Common myeloid progenitor, CD34-positive (primary cell): ENCODE measurements around the gene OST4.

ENCODE experiments used
- CTCF ChIA-PET: fragments of 350-600 bp; sonication (Branson Sonifier 250); formaldehyde crosslinking; loops from one replicate; lab custom pipeline; 2021; ENCODE audit warnings: antibody characterized with exemption; lab: Charles Lee
- POLR2A ChIA-PET: fragments of 350-600 bp; sonication (Branson Sonifier 250); formaldehyde crosslinking; loops from one replicate; lab custom pipeline; 2021; ENCODE audit warnings: antibody characterized with exemption; lab: Charles Lee
- DNase-seq, 3 donors: peaks; one replicate each; pipeline versions ENCODE4 v3.0.0 to v3.0.0-alpha.2; 2013
- H3K27ac ChIP-seq, 2 experiments: 1 replicate in 1 of 2; 2 replicates in 1 of 2; pipeline ENCODE4 v1.7.0; 2013; ENCODE audit warnings: inconsistent platforms in 2 of 2, low read length in 2 of 2, mild to moderate bottlenecking in 2 of 2, low read depth in 1 of 2, moderate library complexity in 1 of 2; ENCODE audit not compliant: severe bottlenecking in 2 of 2, insufficient read depth in 1 of 2, poor library complexity in 1 of 2
- H3K27me3 ChIP-seq, 5 experiments: replicated peaks in 2 of 5; 1 replicate in 3 of 5; 2 replicates in 2 of 5; pipeline versions ENCODE4 v1.6.1 to v1.7.0; 2013; ENCODE audit warnings: low read length in 4 of 5, mild to moderate bottlenecking in 2 of 5, moderate library complexity in 2 of 5, inconsistent platforms in 1 of 5; ENCODE audit not compliant: insufficient read depth in 5 of 5, control insufficient read depth in 4 of 5
- H3K36me3 ChIP-seq, 4 experiments: 1 replicate in 2 of 4; 2 replicates in 2 of 4; pipeline versions ENCODE4 v1.6.1 to v1.7.0; 2013; ENCODE audit warnings: low read length in 3 of 4, control low read depth in 1 of 4, mild to moderate bottlenecking in 1 of 4; ENCODE audit not compliant: control insufficient read depth in 4 of 4, insufficient read depth in 4 of 4
- H3K4me1 ChIP-seq, 4 experiments: 1 replicate in 3 of 4; 2 replicates in 1 of 4; pipeline versions ENCODE4 v1.6.1 to v1.7.1; 2013; ENCODE audit warnings: low read length in 3 of 4, mild to moderate bottlenecking in 3 of 4, control low read depth in 1 of 4, inconsistent platforms in 1 of 4, moderate library complexity in 1 of 4; ENCODE audit not compliant: control insufficient read depth in 4 of 4, insufficient read depth in 4 of 4; ENCODE audit errors: control extremely low read depth in 1 of 4
- H3K4me3 ChIP-seq, 7 experiments: 1 replicate in 4 of 7; 2 replicates in 3 of 7; pipeline versions ENCODE4 v1.5.1 to v1.7.0; 2013; ENCODE audit warnings: mild to moderate bottlenecking in 7 of 7, low read length in 6 of 7, moderate library complexity in 6 of 7, inconsistent platforms in 2 of 7, low read depth in 2 of 7, control low read depth in 1 of 7; ENCODE audit not compliant: insufficient read depth in 4 of 7, control insufficient read depth in 1 of 7; ENCODE audit errors: extremely low read depth in 1 of 7
- H3K9me3 ChIP-seq, 5 experiments: 1 replicate in 4 of 5; 2 replicates in 1 of 5; pipeline versions ENCODE4 v1.6.1 to v1.7.1; 2013; ENCODE audit warnings: low read length in 4 of 5, mild to moderate bottlenecking in 2 of 5, inconsistent platforms in 1 of 5, low read depth in 1 of 5, moderate library complexity in 1 of 5; ENCODE audit not compliant: control insufficient read depth in 4 of 5, insufficient read depth in 2 of 5; ENCODE audit errors: control extremely low read depth in 1 of 5
- WGBS: methylation state at CpG from one replicate; pipeline ENCODE4 v1.1.5; 2013; ENCODE audit not compliant: insufficient coverage; 5-methylcytosine and 5-hydroxymethylcytosine counted together

The OST4 gene

GRCh38 chr2:27087823-27088410 lies 16.5 kb upstream of the OST4 start:
- no peak overlapping the region for H3K4me3 ChIP-seq
- POLR2A ChIA-PET = interaction anchor here (1.4 kb wide), 1 partner anchor 17 kb away, joined by 4 read pairs; the partner anchor contains the start of gene OST4
- no peak for DNase-seq
- WGBS = 100% methylated on average over 3 of the region's 5 CpGs
- H3K27ac ChIP-seq = no peak overlapping the region
- no peaks in the 10 kb centered on the region for H3K27me3 ChIP-seq
- H3K36me3 ChIP-seq = peaks cover 0 to 7% (median 1%) of the 10 kb centered on the region in 4 experiments
- peaks cover 2 to 39% (median 29%) of the 10 kb centered on the region in 4 experiments for H3K4me1 ChIP-seq
- CTCF ChIA-PET = interaction anchor here (0.7 to 28.0 kb wide), 9 partner anchors 9 to 177 kb away, joined by 3 to 381 read pairs (median 5); partner anchors contain the start of genes AGBL5 and OST4
- no peaks in the 10 kb centered on the region for H3K9me3 ChIP-seq

GRCh38 chr2:27086724-27087593 lies 15.5 kb upstream of the OST4 start, which contains the start of gene KHK:
TSS of gene KHK (plus strand) at chr2:27086772. CDS start at chr2:27087260, 488 bp downstream.
- peaks cover 0 to 12% (median 3%) of the 10 kb centered on the region in 4 experiments for H3K36me3 ChIP-seq
- H3K4me3 ChIP-seq = peak within 1 kb of the TSS; percentile 43 to 82 (median 70)
- WGBS = 23% methylated on average over 37 of the region's 54 CpGs
- H3K27me3 ChIP-seq = no peaks in the 10 kb centered on the region
- H3K27ac ChIP-seq = peak within 1 kb of the TSS in 1 of 2 experiments; percentile 66
- CTCF ChIA-PET = interaction anchor here (0.8 to 28.0 kb wide), 10 partner anchors 10 to 195 kb away, joined by 3 to 381 read pairs (median 5); partner anchors contain the start of genes AGBL5, OST4 and TRIM54
- peaks cover 2 to 48% (median 38%) of the 10 kb centered on the region in 4 experiments for H3K4me1 ChIP-seq
- no peaks in the 10 kb centered on the region for H3K9me3 ChIP-seq
- POLR2A ChIA-PET = interaction anchor here (0.5 to 1.4 kb wide), 3 partner anchors 16 to 276 kb away, joined by 3 to 4 read pairs (median 3); partner anchors contain the start of gene OST4
- no peak for DNase-seq

- peaks cover 5 to 55% (median 44%) of the 10 kb centered on the region in 4 experiments for H3K4me1 ChIP-seq
- POLR2A ChIA-PET = interaction anchor here (0.6 to 1.4 kb wide), 3 partner anchors 15 to 277 kb away, joined by 3 to 6 read pairs (median 4); partner anchors contain the start of genes AGBL5 and OST4
- H3K36me3 ChIP-seq = peaks cover 0 to 12% (median 3%) of the 10 kb centered on the region in 4 experiments
- peak overlapping the region in 1 of 2 experiments; percentile 66 for H3K27ac ChIP-seq
- no peaks in the 10 kb centered on the region for H3K9me3 ChIP-seq
- peak; percentile 93 to 96 (median 95) for DNase-seq
- CTCF ChIA-PET = interaction anchor here (0.9 to 28.0 kb wide), 9 partner anchors 8 to 195 kb away, joined by 3 to 381 read pairs (median 5); partner anchors contain the start of genes AGBL5, OST4 and TRIM54
- no peaks in the 10 kb centered on the region for H3K27me3 ChIP-seq
- H3K4me3 ChIP-seq = peak overlapping the region; percentile 43 to 77 (median 65)
- WGBS = 0% methylated on average over 56 of the region's 81 CpGs
These were observed 14.8 kb upstream of the OST4 start for GRCh38 chr2:27086090-27086723.

DNA sequence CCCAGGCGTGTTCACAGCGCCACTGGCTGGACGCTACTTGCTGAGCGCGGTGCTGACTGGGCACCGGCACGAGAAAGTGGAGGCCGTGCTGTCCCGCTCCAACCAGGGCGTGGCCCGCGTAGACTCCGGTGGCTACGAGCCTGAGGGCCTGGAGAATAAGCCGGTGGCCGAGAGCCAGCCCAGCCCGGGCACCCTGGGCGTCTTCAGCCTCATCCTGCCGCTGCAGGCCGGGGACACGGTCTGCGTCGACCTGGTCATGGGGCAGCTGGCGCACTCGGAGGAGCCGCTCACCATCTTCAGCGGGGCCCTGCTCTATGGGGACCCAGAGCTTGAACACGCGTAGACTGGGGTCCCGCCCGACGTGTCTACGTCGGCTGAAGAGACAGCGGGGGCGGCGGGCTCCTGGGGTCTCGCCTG lies 14.2 kb upstream of the OST4 start:
- Histone ChIP-seq H3K27me3 (no peaks in the 10 kb centered on the region), H3K36me3 (peaks cover 0 to 12% (median 3%) of the 10 kb centered on the region in 4 experiments), H3K27ac (peak overlapping the region in 1 of 2 experiments; percentile 66), H3K9me3 (no peaks in the 10 kb centered on the region), H3K4me1 (peaks cover 5 to 59% (median 48%) of the 10 kb centered on the region in 4 experiments), H3K4me3 (peak overlapping the region; percentile 43 to 77 (median 65))
- under 1% methylated on average over 38 of the region's 38 CpGs for WGBS
- ChIA-PET POLR2A (interaction anchor here (1.4 kb wide), 1 partner anchor 35 kb away, joined by 6 read pairs; the partner anchor contains the start of gene AGBL5), CTCF (interaction anchor here (0.9 to 28.0 kb wide), 7 partner anchors 8 to 68 kb away, joined by 3 to 381 read pairs (median 5); partner anchors contain the start of genes AGBL5 and OST4)
- peak in 2 of 3 donors; percentile 27 to 43 for DNase-seq

- no peak for DNase-seq
- ChIA-PET CTCF (interaction anchor here (0.9 to 28.0 kb wide), 8 partner anchors 8 to 68 kb away, joined by 3 to 381 read pairs (median 6); partner anchors contain the start of genes AGBL5 and OST4), POLR2A (interaction anchor here (1.4 kb wide), 1 partner anchor 35 kb away, joined by 6 read pairs; the partner anchor contains the start of gene AGBL5)
- Histone ChIP-seq H3K27ac (peak overlapping the region in 1 of 2 experiments; percentile 66), H3K9me3 (no peaks in the 10 kb centered on the region), H3K36me3 (peaks cover 0 to 12% (median 3%) of the 10 kb centered on the region in 4 experiments), H3K4me1 (peaks cover 5 to 64% (median 54%) of the 10 kb centered on the region in 4 experiments), H3K27me3 (no peaks in the 10 kb centered on the region), H3K4me3 (peak overlapping the region; percentile 43 to 77 (median 65))
- WGBS = 72% methylated on average over 10 of the region's 10 CpGs
These were observed 13.7 kb upstream of the OST4 start for GRCh38 chr2:27085062-27085672.
